H9 (cell line): Measurements from ENCODE around the gene ITGA2. TPM values are rescaled to one million over a fixed set of nuclear protein-coding genes. Genes with fewer than 3 reads are reported as not detected.

ENCODE experiments used
- DNase-seq: peaks from one replicate; pipeline ENCODE4 v3.0.0-alpha.2; 2017
- H2AFZ ChIP-seq: one replicate; pipeline ENCODE4 v1.6.1; 2013; ENCODE audit warnings: mild to moderate bottlenecking, low read length, control low read depth, moderate library complexity
- H2AK5ac ChIP-seq: 2 replicates; pipeline ENCODE4 v1.6.1; 2013; ENCODE audit warnings: low read length, control low read depth, mixed read lengths; ENCODE audit not compliant: insufficient read length
- H2BK120ac ChIP-seq: one replicate; pipeline ENCODE4 v1.6.1; 2013; ENCODE audit warnings: low read depth, mild to moderate bottlenecking, low read length, control low read depth, inconsistent platforms; ENCODE audit not compliant: poor library complexity, severe bottlenecking
- H2BK12ac ChIP-seq: 2 replicates; pipeline ENCODE4 v1.6.1; 2013; ENCODE audit warnings: low read length, control low read depth, mixed read lengths, low read depth; ENCODE audit not compliant: insufficient read length
- H2BK15ac ChIP-seq: 2 replicates; pipeline ENCODE4 v1.6.1; 2013; ENCODE audit warnings: low read depth, low read length, control low read depth
- H2BK20ac ChIP-seq: one replicate; pipeline ENCODE4 v1.6.1; 2013; ENCODE audit warnings: low read depth, mild to moderate bottlenecking, low read length, control low read depth, inconsistent platforms; ENCODE audit not compliant: poor library complexity, severe bottlenecking
- H2BK5ac ChIP-seq: 2 replicates; pipeline ENCODE4 v1.6.1; 2013; ENCODE audit warnings: low read length, control low read depth, mixed read lengths; ENCODE audit not compliant: insufficient read length
- H3K14ac ChIP-seq: 2 replicates; pipeline ENCODE4 v1.6.1; 2013; ENCODE audit warnings: low read length, control low read depth; ENCODE audit not compliant: insufficient read depth
- H3K18ac ChIP-seq: 2 replicates; pipeline ENCODE4 v1.6.1; 2013; ENCODE audit warnings: low read depth, mild to moderate bottlenecking, mixed read lengths, low read length, control low read depth; ENCODE audit not compliant: insufficient read length
- H3K23ac ChIP-seq: 2 replicates; pipeline ENCODE4 v1.6.1; 2013; ENCODE audit warnings: low read length, control low read depth, mixed read lengths, low read depth; ENCODE audit not compliant: insufficient read length
- H3K23me2 ChIP-seq: 2 replicates; pipeline ENCODE4 v1.6.1; 2013; ENCODE audit warnings: low read depth, mild to moderate bottlenecking, mixed read lengths, low read length, control low read depth; ENCODE audit not compliant: insufficient read length, poor library complexity, severe bottlenecking
- H3K27ac ChIP-seq: 2 replicates; pipeline ENCODE4 v1.5.1; 2013; ENCODE audit warnings: low read length, control low read depth, mixed read lengths, low read depth; ENCODE audit not compliant: insufficient read length
- H3K27me3 ChIP-seq: 2 replicates; pipeline ENCODE4 v1.6.1; 2013; ENCODE audit warnings: low read length, control low read depth, inconsistent platforms; ENCODE audit not compliant: insufficient read depth
- H3K4ac ChIP-seq: 2 replicates; pipeline ENCODE4 v1.6.1; 2013; ENCODE audit warnings: low read depth, mild to moderate bottlenecking, control low read depth, inconsistent platforms, low read length, moderate library complexity
- H3K4me1 ChIP-seq: 2 replicates; pipeline ENCODE4 v1.6.1; 2013; ENCODE audit warnings: low read length, control low read depth, inconsistent platforms; ENCODE audit not compliant: insufficient read depth
- H3K4me2 ChIP-seq: 2 replicates; pipeline ENCODE4 v1.6.1; 2013; ENCODE audit warnings: low read length, control low read depth, mixed read lengths; ENCODE audit not compliant: insufficient read length, insufficient read depth
- H3K56ac ChIP-seq: 2 replicates; pipeline ENCODE4 v1.6.1; 2013; ENCODE audit warnings: low read depth, mild to moderate bottlenecking, mixed read lengths, low read length, control low read depth; ENCODE audit not compliant: insufficient read length
- H3K79me1 ChIP-seq: 2 replicates; pipeline ENCODE4 v1.6.1; 2013; ENCODE audit warnings: low read depth, mild to moderate bottlenecking, moderate library complexity, low read length, control low read depth, inconsistent platforms; ENCODE audit not compliant: insufficient read depth, poor library complexity, severe bottlenecking
- H3K79me2 ChIP-seq: 2 replicates; pipeline ENCODE4 v1.6.1; 2013; ENCODE audit warnings: low read length, control low read depth, inconsistent platforms; ENCODE audit not compliant: insufficient read depth
- H3K9ac ChIP-seq: 2 replicates; pipeline ENCODE4 v1.6.1; 2013; ENCODE audit warnings: low read length, control low read depth, mixed read lengths; ENCODE audit not compliant: insufficient read length; ENCODE audit errors: extremely low read depth
- H3K9me3 ChIP-seq: one replicate; pipeline ENCODE4 v1.6.1; 2013; ENCODE audit warnings: low read depth, low read length, inconsistent platforms; ENCODE audit not compliant: control insufficient read depth
- H3T11ph ChIP-seq: one replicate; pipeline ENCODE4 v1.6.1; 2013; ENCODE audit warnings: mild to moderate bottlenecking, low read length, control low read depth, inconsistent platforms
- H4K20me1 ChIP-seq: one replicate; pipeline ENCODE4 v1.6.1; 2013; ENCODE audit not compliant: control insufficient read depth, insufficient read length, insufficient read depth
- H4K5ac ChIP-seq: 2 replicates; pipeline ENCODE4 v1.6.1; 2013; ENCODE audit warnings: low read depth, mild to moderate bottlenecking, mixed read lengths, low read length, control low read depth; ENCODE audit not compliant: insufficient read length
- H4K8ac ChIP-seq: replicated peaks from 2 replicates; pipeline ENCODE4 v1.6.1; 2013; ENCODE audit warnings: low read length, control low read depth, mixed read lengths, low read depth; ENCODE audit not compliant: insufficient read length
- H4K91ac ChIP-seq: 2 replicates; pipeline ENCODE4 v1.6.1; 2013; ENCODE audit warnings: low read depth, mild to moderate bottlenecking, moderate library complexity, mixed read lengths, low read length, control low read depth; ENCODE audit not compliant: insufficient read length
- H3K27ac Mint-ChIP-seq, 3 experiments: 2 replicates in 2 of 3; 3 replicates in 1 of 3; pipeline ENCODE4 v1.8.0; 2020 to 2021; ENCODE audit warnings: mixed read lengths in 3 of 3, mild to moderate bottlenecking in 1 of 3, moderate library complexity in 1 of 3
- H3K27me3 Mint-ChIP-seq: 2 replicates; pipeline ENCODE4 v1.8.0; 2021; ENCODE audit warnings: low read depth, mild to moderate bottlenecking, moderate library complexity, mixed read lengths
- H3K36me3 Mint-ChIP-seq, 3 experiments: 2 replicates in 2 of 3; 3 replicates in 1 of 3; pipeline ENCODE4 v1.8.0; 2020 to 2021; ENCODE audit warnings: low read depth in 3 of 3, mixed read lengths in 3 of 3; ENCODE audit not compliant: insufficient read depth in 1 of 3
- H3K4me1 Mint-ChIP-seq, 2 experiments: 2 replicates each; pipeline ENCODE4 v1.8.0; 2020; ENCODE audit warnings: mixed read lengths in 2 of 2
- H3K4me3 Mint-ChIP-seq, 2 experiments: 2 replicates in 1 of 2; 3 replicates in 1 of 2; pipeline ENCODE4 v1.8.0; 2020 to 2021; ENCODE audit warnings: mild to moderate bottlenecking in 2 of 2, mixed read lengths in 2 of 2, moderate library complexity in 1 of 2
- H3K9me3 Mint-ChIP-seq, 2 experiments: 2 replicates in 1 of 2; 3 replicates in 1 of 2; pipeline ENCODE4 v1.8.0; 2020; ENCODE audit warnings: mild to moderate bottlenecking in 2 of 2, mixed read lengths in 2 of 2, moderate library complexity in 1 of 2
- CTCF ChIP-seq: fragments of 200-600 bp; sonication (generic); conservative IDR thresholded peaks from 3 replicates; pipeline ENCODE4 v1.8.0; 2021; ENCODE audit warnings: antibody characterized with exemption, mild to moderate bottlenecking
- WGBS: extraction: QIAGEN DNeasy Blood & Tissue Kit; methylation state at CpG from one replicate; pipeline ENCODE4 v1.1.7; 2013; ENCODE audit warnings: missing lambda C conversion rate, low lambda C conversion rate, mixed read lengths; ENCODE audit not compliant: insufficient read length; ENCODE audit errors: extremely low coverage; 5-methylcytosine and 5-hydroxymethylcytosine counted together
- total RNA-seq: library from RNA; stranded (reverse); gene quantifications from 2 replicates; pipeline ENCODE4 v1.2.1, GENCODE V29; 2021

ITGA2 gene
- total RNA-seq, 1 experiment from 2014 or later: 3.0 TPM

GRCh38 chr5:53017383-53017782 is 28.2 kb downstream of the ITGA2 start:
- no CpG with 5 or more reads among the region's 5 CpGs for WGBS
- H3K27me3 ChIP-seq: no peaks in the 10 kb centered on the region
- no peaks in the 10 kb centered on the region for H3K9me3 ChIP-seq
- no peak overlapping the region for H3K27ac ChIP-seq
- H4K5ac ChIP-seq: no peak overlapping the region
- H2AFZ ChIP-seq: no peak overlapping the region
- no peak overlapping the region for H3T11ph ChIP-seq
- no peak overlapping the region for H2BK5ac ChIP-seq
- no peaks in the 10 kb centered on the region for H3K4me1 Mint-ChIP-seq
- H3K23me2 ChIP-seq: no peaks in the 10 kb centered on the region
- H2BK20ac ChIP-seq: no peak overlapping the region
- TF ChIP-seq CTCF: no peak
- no peak overlapping the region for H3K18ac ChIP-seq
- no peak overlapping the region for H4K91ac ChIP-seq
- no peak overlapping the region for H3K23ac ChIP-seq
- H3K14ac ChIP-seq: no peak overlapping the region; the same call in 1 of the 2 replicates
- H3K36me3 Mint-ChIP-seq: no peaks in the 10 kb centered on the region; a peak in 1 of 7 replicates
- no peaks in the 10 kb centered on the region for H3K4me1 ChIP-seq
- H3K79me1 ChIP-seq: no peaks in the 10 kb centered on the region
- H2BK120ac ChIP-seq: no peak overlapping the region
- no peak overlapping the region for H3K9ac ChIP-seq
- H4K20me1 ChIP-seq: no peaks in the 10 kb centered on the region
- no peak for DNase-seq
- H2BK15ac ChIP-seq: no peak overlapping the region
- no peak overlapping the region for H3K56ac ChIP-seq
- no peak overlapping the region for H2AK5ac ChIP-seq
- H3K4ac ChIP-seq: no peak overlapping the region
- H3K79me2 ChIP-seq: no peaks in the 10 kb centered on the region; the same call in 1 of the 2 replicates
- H3K4me2 ChIP-seq: no peak overlapping the region
- H3K9me3 Mint-ChIP-seq: peaks cover 0 to 2% of the 10 kb centered on the region in 2 experiments; a peak in 1 of 5 replicates
- H4K8ac ChIP-seq: no peak overlapping the region
- H2BK12ac ChIP-seq: no peak overlapping the region
- no peak overlapping the region for H3K4me3 Mint-ChIP-seq
- 0 out of 7 replicates have a peak overlapping the region, but pooled peaks of 1 of the 3 experiments have one; percentile 10 for H3K27ac Mint-ChIP-seq
- no peaks in the 10 kb centered on the region; the same call in 1 of the 2 replicates for H3K27me3 Mint-ChIP-seq
